ENCODE measurements around the gene ZSWIM6.
"Not testable (repeated sequence)": the region's sequence is repeated elsewhere in the genome, so short reads cannot be mapped to it uniquely, and the experiment has no call there.

The ZSWIM6 gene

GRCh38 chr5:61366497-61367240 is 34.6 kb downstream of the ZSWIM6 start:
- DNase-seq = no peak

GRCh38 chr5:61370506-61370905 is 38.4 kb downstream of the ZSWIM6 start:
- DNase-seq = no peak

GRCh38 chr5:61371474-61371873 is 39.4 kb downstream of the ZSWIM6 start:
- DNase-seq = no peak

- no peak for DNase-seq
Observed at GRCh38 chr5:61379677-61380076, 47.6 kb downstream of the ZSWIM6 start.

- DNase-seq = no peak
Observed at GRCh38 chr5:61381968-61382367, 49.9 kb downstream of the ZSWIM6 start.

GRCh38 chr5:61385627-61386026 is 53.6 kb downstream of the ZSWIM6 start:
- no peak for DNase-seq

GRCh38 chr5:61386045-61386800 is 54.2 kb downstream of the ZSWIM6 start:
- DNase-seq = no peak

GRCh38 chr5:61389609-61390008 is 57.6 kb downstream of the ZSWIM6 start:
- DNase-seq = no peak

- DNase-seq = no peak
Observed at GRCh38 chr5:61394078-61394704, 62.1 kb downstream of the ZSWIM6 start.

- no peak for DNase-seq
Observed at GRCh38 chr5:61394793-61395192, 62.7 kb downstream of the ZSWIM6 start.

- DNase-seq = no peak
Observed at GRCh38 chr5:61397238-61397637, 65.2 kb downstream of the ZSWIM6 start.

GRCh38 chr5:61397937-61398336 is 65.9 kb downstream of the ZSWIM6 start:
- no peak for DNase-seq

- no peak for DNase-seq
Observed at GRCh38 chr5:61398440-61398839, 66.4 kb downstream of the ZSWIM6 start.

GRCh38 chr5:61399679-61400078 is 67.6 kb downstream of the ZSWIM6 start:
- DNase-seq = no peak

- DNase-seq = no peak
Observed at GRCh38 chr5:61401726-61402125, 69.7 kb downstream of the ZSWIM6 start.

GRCh38 chr5:61402244-61402823 is 70.3 kb downstream of the ZSWIM6 start:
- DNase-seq = no peak

GRCh38 chr5:61402970-61403900 is 71.2 kb downstream of the ZSWIM6 start:
- DNase-seq = no peak

GRCh38 chr5:61405511-61406295 is 73.6 kb downstream of the ZSWIM6 start:
- no peak for DNase-seq

GRCh38 chr5:61406497-61406896 is 74.4 kb downstream of the ZSWIM6 start:
- DNase-seq = not testable (repeated sequence)

GRCh38 chr5:61407706-61408270 is 75.7 kb downstream of the ZSWIM6 start:
- no peak for DNase-seq
